Keratinocyte (primary cell): ENCODE data around the gene IL1RAPL1. TPM values are rescaled to one million over a fixed set of nuclear protein-coding genes. Genes with fewer than 3 reads are reported as not detected.

Experiments used
- DNase-seq: peaks from one replicate; pipeline ENCODE4 v3.0.0-alpha.2; 2011; ENCODE audit warnings: low read depth, missing footprints, low spot score
- FAIRE-seq: peaks from 2 replicates; lab custom pipeline; 2011; peaks lifted over from hg19 to GRCh38; lab: Jason Lieb, UNC
- H2AFZ ChIP-seq: 2 replicates; pipeline ENCODE4 v1.6.0; 2012; ENCODE audit warnings: low read length, control low read depth, inconsistent platforms; ENCODE audit not compliant: control insufficient read depth
- H3K27ac ChIP-seq: 2 replicates; pipeline ENCODE4 v1.5.1; 2011; ENCODE audit warnings: low read length; ENCODE audit not compliant: control insufficient read depth, insufficient read depth
- H3K27me3 ChIP-seq: 3 replicates; pipeline ENCODE4 v1.6.0; 2011; ENCODE audit warnings: low read length; ENCODE audit not compliant: control insufficient read depth, insufficient read depth; ENCODE audit errors: extremely low read depth
- H3K36me3 ChIP-seq, 2 experiments: 2 replicates in 1 of 2; 3 replicates in 1 of 2; pipeline ENCODE4 v1.5.1; 2011; ENCODE audit warnings: low read length in 2 of 2, mild to moderate bottlenecking in 1 of 2; ENCODE audit not compliant: control insufficient read depth in 2 of 2, insufficient read depth in 2 of 2; ENCODE audit errors: extremely low read depth in 1 of 2
- H3K4me1 ChIP-seq: 3 replicates; pipeline ENCODE4 v1.5.1; 2011; ENCODE audit warnings: low read length; ENCODE audit not compliant: control insufficient read depth, insufficient read depth; ENCODE audit errors: extremely low read depth
- H3K4me2 ChIP-seq: 3 replicates; pipeline ENCODE4 v1.6.0; 2011; ENCODE audit warnings: low read depth, low read length; ENCODE audit not compliant: control insufficient read depth, insufficient read depth; ENCODE audit errors: extremely low read depth
- H3K4me3 ChIP-seq, 3 experiments: fragments of 200-600 bp in 1 of 3; sonication (generic) in 1 of 3; 2 replicates in 2 of 3; 3 replicates in 1 of 3; pipeline ENCODE4 v1.5.1; 2011 to 2016; ENCODE audit warnings: low read length in 3 of 3, mild to moderate bottlenecking in 3 of 3, control low read depth in 2 of 3, inconsistent platforms in 1 of 3, low read depth in 1 of 3, mixed read lengths in 1 of 3, mixed run types in 1 of 3, moderate library complexity in 1 of 3; ENCODE audit not compliant: control insufficient read depth in 2 of 3, insufficient read depth in 2 of 3; ENCODE audit errors: extremely low read depth in 1 of 3
- H3K79me2 ChIP-seq: 2 replicates; pipeline ENCODE4 v1.6.0; 2012; ENCODE audit warnings: low read length; ENCODE audit not compliant: control insufficient read depth, insufficient read depth
- H3K9ac ChIP-seq: 3 replicates; pipeline ENCODE4 v1.6.0; 2011; ENCODE audit warnings: low read length; ENCODE audit not compliant: control insufficient read depth, insufficient read depth; ENCODE audit errors: extremely low read depth
- H3K9me1 ChIP-seq: 3 replicates; pipeline ENCODE4 v1.6.0; 2011; ENCODE audit warnings: low read length; ENCODE audit not compliant: control insufficient read depth, insufficient read depth; ENCODE audit errors: extremely low read depth
- H3K9me3 ChIP-seq: 2 replicates; pipeline ENCODE4 v1.5.1; 2012; ENCODE audit warnings: low read depth, low read length; ENCODE audit not compliant: control insufficient read depth
- H4K20me1 ChIP-seq: 3 replicates; pipeline ENCODE4 v1.6.0; 2011; ENCODE audit warnings: low read length; ENCODE audit not compliant: control insufficient read depth, insufficient read depth; ENCODE audit errors: extremely low read depth
- CTCF ChIP-seq, 3 experiments: IDR thresholded peaks in 1 of 3; conservative IDR thresholded peaks in 1 of 3; optimal IDR thresholded peaks in 1 of 3; 2 replicates in 2 of 3; 3 replicates in 1 of 3; pipeline versions ENCODE3 to v1.5.1; 2011; ENCODE audit warnings: low read length in 3 of 3, mild to moderate bottlenecking in 3 of 3, moderate library complexity in 2 of 3, control low read depth in 1 of 3, inconsistent platforms in 1 of 3; ENCODE audit not compliant: insufficient read depth in 2 of 3; ENCODE audit errors: extremely low read depth in 1 of 3
- EZH2 ChIP-seq: IDR thresholded peaks from one replicate; pipeline ENCODE4 v1.6.1; 2012; ENCODE audit warnings: inconsistent platforms, mild to moderate bottlenecking, low read length, moderate library complexity
- dilution Hi-C: fragments of 300-500 bp; cut with MboI; formaldehyde crosslinking; loops from one replicate; pipeline ENCODE4 v1.7.0; 2020; ENCODE audit warnings: low sequenced_read_pairs; ENCODE audit not compliant: extremely low pct_ligation_motif_present
- polyA plus RNA-seq, 5 experiments: library from polyadenylated mRNA; depleted of rRNA in 3 of 5; stranded (reverse) in 3 of 5; stranded (forward) in 1 of 5; unstranded in 1 of 5; fragments of >200 nt; gene quantifications; 1 replicate in 1 of 5; 2 replicates in 3 of 5; 3 replicates in 1 of 5; pipeline versions ENCODE4 v1.2.1 to v1.2.3, GENCODE V29; 2011 to 2012; ENCODE audit warnings: missing spikeins in 2 of 5, low read depth in 1 of 5, low replicate concordance in 1 of 5

IL1RAPL1 gene
- polyA plus RNA-seq, 1 donor (not counting 4 experiments of a cell fraction or from before 2014, with no cell fraction given): 2.8 TPM

DNA sequence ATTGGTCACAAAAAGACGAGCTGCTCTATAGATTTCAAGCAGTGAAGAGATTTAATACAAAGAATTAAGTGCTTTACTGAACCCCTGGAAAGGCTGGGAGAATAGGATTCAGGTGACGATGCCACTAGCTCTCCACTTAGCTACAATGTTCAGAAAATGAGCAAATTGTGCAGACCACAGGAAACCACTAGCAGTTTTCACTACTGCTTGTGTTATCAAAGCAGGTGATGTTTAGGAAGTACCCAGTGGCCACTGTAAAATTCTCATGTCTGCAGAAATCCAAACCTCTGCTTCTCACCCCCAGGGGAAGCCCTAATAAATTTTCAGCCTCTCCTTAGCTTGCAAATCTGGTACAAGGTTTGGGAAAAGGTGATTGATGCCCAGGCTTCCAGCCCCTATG, 165.1 kb downstream of the IL1RAPL1 start:
- Histone ChIP-seq H3K36me3 (no peaks in the 10 kb centered on the region), H3K4me1 (no peaks in the 10 kb centered on the region)

GRCh38 chrX:28756175-28756574, 168.9 kb downstream of the IL1RAPL1 start:
- H3K27ac ChIP-seq: no peak overlapping the region
- FAIRE-seq (no peak), DNase-seq (no peak)
- TF ChIP-seq EZH2: no peak
- no peak for TF ChIP-seq CTCF (optimal IDR thresholded peaks at IDR 0.05 in 1 of 3, IDR thresholded peaks at IDR 0.05 in 1 of 3, conservative IDR thresholded peaks at IDR 0.05 in 1 of 3; ENCODE audit: extremely low read depth in 1 of 3, insufficient read depth in 2 of 3, low read length in 3 of 3)
- dilution Hi-C loops: no loop called here
- no peaks in the 10 kb centered on the region for H3K4me1 ChIP-seq
- no peaks in the 10 kb centered on the region for H3K79me2 ChIP-seq
- H3K4me2 ChIP-seq: no peak overlapping the region
- no peak overlapping the region for H3K9ac ChIP-seq
- H3K27me3 ChIP-seq: no peaks in the 10 kb centered on the region
- no peak overlapping the region for H2AFZ ChIP-seq
- H3K9me1 ChIP-seq: no peaks in the 10 kb centered on the region
- no peaks in the 10 kb centered on the region for H3K36me3 ChIP-seq
- H3K4me3 ChIP-seq: no peak overlapping the region
- no peaks in the 10 kb centered on the region for H3K9me3 ChIP-seq
- H4K20me1 ChIP-seq: no peaks in the 10 kb centered on the region

More for the DNA sequence above, 165.1 kb downstream of the IL1RAPL1 start:
- H2AFZ ChIP-seq: no peak overlapping the region
- H3K79me2 ChIP-seq: no peaks in the 10 kb centered on the region
- H4K20me1 ChIP-seq: no peaks in the 10 kb centered on the region
- no peak overlapping the region for H3K27ac ChIP-seq
- H3K9me3 ChIP-seq: no peaks in the 10 kb centered on the region
- no peaks in the 10 kb centered on the region for H3K9me1 ChIP-seq
- no peak overlapping the region for H3K4me3 ChIP-seq
- H3K27me3 ChIP-seq: no peaks in the 10 kb centered on the region
- TF ChIP-seq CTCF (optimal IDR thresholded peaks at IDR 0.05 in 1 of 3, IDR thresholded peaks at IDR 0.05 in 1 of 3, conservative IDR thresholded peaks at IDR 0.05 in 1 of 3; ENCODE audit: extremely low read depth in 1 of 3, insufficient read depth in 2 of 3, low read length in 3 of 3) (no peak), EZH2 (no peak)
- no peak overlapping the region for H3K4me2 ChIP-seq
- H3K9ac ChIP-seq: no peak overlapping the region
- no peak for DNase-seq
- dilution Hi-C loops: no loop called here
- no peak for FAIRE-seq
